Breast epithelium (tissue), 4 donors: ENCODE measurements around the gene CEP120. TPM values are rescaled to one million over a fixed set of nuclear protein-coding genes. Genes with fewer than 3 reads are reported as not detected.

Source experiments
- DNase-seq, 2 donors: peaks; one replicate each; pipeline ENCODE4 v3.0.0-alpha.2; 2019; ENCODE audit warnings: low spot score in 2 of 2
- H3K27ac ChIP-seq, 2 donors: fragments of 200-600 bp; sonication (generic) in 1 of 2; one replicate each; pipeline ENCODE4 v1.5.1; 2016 to 2019; ENCODE audit warnings: mild to moderate bottlenecking in 1 of 2
- H3K27me3 ChIP-seq, 2 donors: fragments of 200-600 bp; sonication (generic) in 1 of 2; one replicate each; pipeline versions ENCODE4 v1.5.1 to v1.6.0; 2017 to 2019; ENCODE audit warnings: control low read depth in 1 of 2, mild to moderate bottlenecking in 1 of 2
- H3K36me3 ChIP-seq: fragments of 200-600 bp; one replicate; pipeline ENCODE4 v1.5.1; 2019
- H3K4me1 ChIP-seq, 2 donors: fragments of 200-600 bp; sonication (generic); one replicate each; pipeline ENCODE4 v1.5.1; 2016 to 2019; ENCODE audit warnings: control low read depth in 1 of 2
- H3K4me3 ChIP-seq, 3 donors: fragments of 200-600 bp; sonication (generic); 1 replicate in 2 of 3; 2 replicates in 1 of 3; pipeline ENCODE4 v1.5.1; 2016 to 2019; ENCODE audit warnings: mild to moderate bottlenecking in 3 of 3, moderate library complexity in 2 of 3
- H3K9me3 ChIP-seq, 2 donors: fragments of 200-600 bp; sonication (generic) in 1 of 2; one replicate each; pipeline ENCODE4 v1.5.1; 2016 to 2019; ENCODE audit warnings: control low read depth in 1 of 2
- CTCF ChIP-seq, 3 donors: fragments of 450-650 bp; IDR thresholded peaks; one replicate each; pipeline ENCODE4 v1.5.1; 2016 to 2017; ENCODE audit warnings: antibody characterized with exemption in 3 of 3, mild to moderate bottlenecking in 3 of 3, moderate library complexity in 3 of 3
- POLR2A ChIP-seq: fragments of 450-650 bp; IDR thresholded peaks from one replicate; pipeline ENCODE4 v1.6.1; 2016; ENCODE audit warnings: antibody characterized with exemption, mild to moderate bottlenecking, moderate library complexity
- POLR2AphosphoS5 ChIP-seq, 3 donors: sonication (generic); formaldehyde crosslinking; IDR thresholded peaks; one replicate each; pipeline ENCODE4 v1.6.1; 2017; ENCODE audit warnings: antibody characterized with exemption in 3 of 3
- intact Hi-C: fragments of 100-400 bp; cut with DNase I; formaldehyde crosslinking; loops from one replicate; pipeline ENCODE4 v1.15.1; 2023; ENCODE audit warnings: low total_unique reads
- total RNA-seq, 3 donors: library from RNA; depleted of rRNA; stranded (reverse); fragments of >200 nt; gene quantifications; one replicate each; pipeline ENCODE4 v1.1.0, GENCODE V29; 2016

CEP120 gene
- total RNA-seq, 3 donors from 2014 or later, result 18.7 to 30.7 (median 23.3) TPM

- no peak overlapping the region for H3K4me3 ChIP-seq
- no peak for DNase-seq
- intact Hi-C loops, result no loop called here
- H3K27ac ChIP-seq, result no peak overlapping the region
- no peaks in the 10 kb centered on the region for H3K9me3 ChIP-seq
- H3K36me3 ChIP-seq, result no peaks in the 10 kb centered on the region
- TF ChIP-seq POLR2A (no peak), POLR2AphosphoS5 (IDR thresholded peaks at IDR 0.05) (no peak), CTCF (IDR thresholded peaks at IDR 0.05) (no peak)
- H3K4me1 ChIP-seq, result no peaks in the 10 kb centered on the region
- no peaks in the 10 kb centered on the region for H3K27me3 ChIP-seq
Observed at GRCh38 chr5:123304777-123305316, 118.4 kb downstream of the CEP120 start.

GRCh38 chr5:123303802-123304201 lies 119.4 kb downstream of the CEP120 start:
- TF ChIP-seq POLR2A, result no peak
- TF ChIP-seq POLR2AphosphoS5 (IDR thresholded peaks at IDR 0.05), result no peak
- TF ChIP-seq CTCF (IDR thresholded peaks at IDR 0.05), result no peak
- Histone ChIP-seq H3K4me1 (no peaks in the 10 kb centered on the region), H3K9me3 (no peaks in the 10 kb centered on the region), H3K27ac (no peak overlapping the region), H3K36me3 (no peaks in the 10 kb centered on the region), H3K27me3 (no peaks in the 10 kb centered on the region), H3K4me3 (no peak overlapping the region)
- DNase-seq, result no peak
- intact Hi-C loops, result no loop called here

GRCh38 chr5:123300266-123300665 lies 122.9 kb downstream of the CEP120 start:
- H3K36me3 ChIP-seq, result no peaks in the 10 kb centered on the region
- no peaks in the 10 kb centered on the region for H3K27me3 ChIP-seq
- TF ChIP-seq CTCF (IDR thresholded peaks at IDR 0.05) (no peak), POLR2A (no peak), POLR2AphosphoS5 (IDR thresholded peaks at IDR 0.05) (no peak)
- no peaks in the 10 kb centered on the region for H3K4me1 ChIP-seq
- no peaks in the 10 kb centered on the region for H3K9me3 ChIP-seq
- no peak overlapping the region for H3K27ac ChIP-seq
- no peak for DNase-seq
- intact Hi-C loops, result no loop called here
- H3K4me3 ChIP-seq, result no peak overlapping the region

GRCh38 chr5:123299136-123299535 lies 124.1 kb downstream of the CEP120 start:
- DNase-seq, result no peak
- H3K9me3 ChIP-seq, result no peaks in the 10 kb centered on the region
- no peak overlapping the region for H3K4me3 ChIP-seq
- no peaks in the 10 kb centered on the region for H3K4me1 ChIP-seq
- intact Hi-C loops, result no loop called here
- no peaks in the 10 kb centered on the region for H3K27me3 ChIP-seq
- no peaks in the 10 kb centered on the region for H3K36me3 ChIP-seq
- H3K27ac ChIP-seq, result no peak overlapping the region
- TF ChIP-seq CTCF (IDR thresholded peaks at IDR 0.05) (no peak), POLR2A (no peak), POLR2AphosphoS5 (IDR thresholded peaks at IDR 0.05) (no peak)

GRCh38 chr5:123298335-123299030 lies 124.7 kb downstream of the CEP120 start:
- no peaks in the 10 kb centered on the region for H3K36me3 ChIP-seq
- intact Hi-C loops, result no loop called here
- H3K27ac ChIP-seq, result no peak overlapping the region
- H3K4me1 ChIP-seq, result no peaks in the 10 kb centered on the region
- no peaks in the 10 kb centered on the region for H3K9me3 ChIP-seq
- H3K27me3 ChIP-seq, result no peaks in the 10 kb centered on the region
- TF ChIP-seq POLR2A, result no peak
- no peak for TF ChIP-seq CTCF (IDR thresholded peaks at IDR 0.05)
- no peak for TF ChIP-seq POLR2AphosphoS5 (IDR thresholded peaks at IDR 0.05)
- DNase-seq, result no peak
- no peak overlapping the region for H3K4me3 ChIP-seq
